ENCODE data around the gene PPP2R5D.

PPP2R5D gene

DNA sequence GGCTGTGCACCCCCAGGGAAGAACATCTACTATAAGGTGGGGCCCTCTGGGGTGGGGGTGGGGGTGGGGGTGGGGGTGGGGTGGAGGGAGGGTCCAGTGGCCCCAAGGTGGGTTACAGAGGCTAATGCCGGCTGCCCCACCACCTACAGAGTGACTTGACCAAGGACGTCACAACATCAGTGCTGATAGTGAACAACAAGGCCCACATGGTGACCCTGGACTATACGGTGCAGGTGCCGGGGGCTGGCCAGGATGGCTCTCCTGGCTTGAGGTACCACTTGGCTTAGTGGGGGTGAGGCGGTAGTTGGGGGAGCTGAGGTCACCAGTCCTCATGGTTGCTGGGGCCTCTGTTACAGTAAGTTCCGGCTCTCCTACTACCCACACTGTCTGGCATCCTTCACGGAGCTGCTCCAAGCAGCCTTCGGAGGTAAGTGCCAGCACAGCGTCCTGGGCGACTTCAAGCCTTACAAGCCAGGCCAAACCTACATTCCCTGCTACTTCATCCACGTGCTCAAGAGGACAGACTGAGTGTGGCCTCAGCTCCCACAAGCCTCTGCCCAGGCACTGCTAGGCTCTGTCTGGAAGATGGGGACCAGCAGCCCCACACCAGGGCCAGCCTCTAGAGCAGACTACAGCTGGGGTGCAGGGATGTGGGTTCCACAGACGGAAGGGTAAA is 21.1 kb upstream of the PPP2R5D start:
- TF ChIP-seq REST (IDR thresholded peaks at IDR 0.05; ENCODE audit: low read depth) (no peak), EGR1 (IDR thresholded peaks at IDR 0.05) (no peak), YY1 (IDR thresholded peaks at IDR 0.05; ENCODE audit: low read depth) (no peak), CREB1 (IDR thresholded peaks at IDR 0.05; ENCODE audit: low read depth) (no peak), RAD21 (IDR thresholded peaks at IDR 0.05; ENCODE audit: low read depth) (no peak), TEAD4 (IDR thresholded peaks at IDR 0.05) (no peak), NFIC (IDR thresholded peaks at IDR 0.05) (no peak), ZBTB7A (IDR thresholded peaks at IDR 0.05; ENCODE audit: low read depth) (no peak), USF1 (IDR thresholded peaks at IDR 0.05) (no peak), TCF12 (IDR thresholded peaks at IDR 0.05; ENCODE audit: low read depth) (no peak), CEBPB (IDR thresholded peaks at IDR 0.05) (no peak), FOXM1 (IDR thresholded peaks at IDR 0.05; ENCODE audit: borderline replicate concordance, low read depth) (no peak), TAF1 (IDR thresholded peaks at IDR 0.05; ENCODE audit: low read depth) (no peak), EP300 (IDR thresholded peaks at IDR 0.05; ENCODE audit: borderline replicate concordance) (no peak)
- TF ChIP-seq, protein P1, sequence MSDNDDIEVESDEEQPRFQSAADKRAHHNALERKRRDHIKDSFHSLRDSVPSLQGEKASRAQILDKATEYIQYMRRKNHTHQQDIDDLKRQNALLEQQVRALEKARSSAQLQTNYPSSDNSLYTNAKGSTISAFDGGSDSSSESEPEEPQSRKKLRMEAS (IDR thresholded peaks at IDR 0.05), result no peak

- TF ChIP-seq RAD21 (IDR thresholded peaks at IDR 0.05; ENCODE audit: low read depth) (peak; percentile 62), EGR1 (IDR thresholded peaks at IDR 0.05) (no peak)
These were observed 20.3 kb upstream of the PPP2R5D start for GRCh38 chr6:42963855-42964605.

DNA sequence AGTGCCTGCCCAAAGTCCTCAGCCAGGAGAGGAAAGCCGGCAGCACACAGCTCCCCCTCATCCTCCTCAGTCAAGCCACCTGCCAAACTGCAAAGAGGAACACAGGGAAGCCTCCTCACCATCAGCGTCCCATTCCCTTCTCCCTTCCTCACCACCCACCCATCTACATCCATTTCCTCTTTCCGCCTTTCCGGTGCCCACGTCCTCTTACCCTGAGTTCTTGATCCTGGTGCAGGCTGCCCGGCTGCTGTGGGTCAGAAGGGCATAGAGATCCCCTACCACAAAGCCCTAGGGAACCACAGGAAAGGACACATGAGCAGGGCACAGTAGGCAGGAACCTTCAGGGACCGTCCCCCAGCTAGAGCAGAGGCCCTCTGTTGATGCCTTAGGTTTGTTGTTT is 17.8 kb upstream of the PPP2R5D start:
- TF ChIP-seq ZBTB7A (IDR thresholded peaks at IDR 0.05; ENCODE audit: low read depth), result no peak
- TF ChIP-seq YY1 (IDR thresholded peaks at IDR 0.05; ENCODE audit: low read depth), result no peak
- no peak for TF ChIP-seq REST (IDR thresholded peaks at IDR 0.05; ENCODE audit: low read depth)
- TF ChIP-seq, protein P1 (IDR thresholded peaks at IDR 0.05), result no peak
- TF ChIP-seq TEAD4 (IDR thresholded peaks at IDR 0.05), result no peak
- TF ChIP-seq TAF1 (IDR thresholded peaks at IDR 0.05; ENCODE audit: low read depth), result no peak
- no peak for TF ChIP-seq NFIC (IDR thresholded peaks at IDR 0.05)
- no peak for TF ChIP-seq CREB1 (IDR thresholded peaks at IDR 0.05; ENCODE audit: low read depth)
- TF ChIP-seq CEBPB (IDR thresholded peaks at IDR 0.05), result no peak
- TF ChIP-seq EGR1 (IDR thresholded peaks at IDR 0.05), result no peak
- TF ChIP-seq TCF12 (IDR thresholded peaks at IDR 0.05; ENCODE audit: low read depth), result no peak

DNA sequence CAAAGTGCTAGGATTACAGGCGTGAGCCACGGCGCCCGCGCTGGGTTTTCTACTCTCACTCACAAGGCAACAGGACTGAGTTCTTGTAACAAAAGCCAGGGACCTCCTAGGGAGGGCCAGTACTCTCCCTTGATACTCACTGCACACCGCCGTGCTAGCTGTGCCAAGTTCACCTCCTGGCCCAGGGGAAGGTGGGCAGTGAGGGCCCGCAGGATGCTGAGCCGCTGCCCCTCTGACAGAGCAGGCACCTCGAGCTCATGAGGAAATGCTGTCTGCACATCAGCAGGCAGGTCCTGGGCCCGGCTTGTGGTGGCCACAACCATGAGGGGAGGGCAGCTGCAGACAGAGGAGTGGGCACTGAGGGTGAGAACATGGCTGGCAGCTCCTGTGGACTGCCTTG is 17.1 kb upstream of the PPP2R5D start:
- TF ChIP-seq CEBPB (IDR thresholded peaks at IDR 0.05), result no peak
- no peak for TF ChIP-seq EGR1 (IDR thresholded peaks at IDR 0.05)
- TF ChIP-seq TAF1 (IDR thresholded peaks at IDR 0.05; ENCODE audit: low read depth), result no peak
- TF ChIP-seq NFIC (IDR thresholded peaks at IDR 0.05), result no peak
- TF ChIP-seq YY1 (IDR thresholded peaks at IDR 0.05; ENCODE audit: low read depth), result no peak
- TF ChIP-seq RAD21 (IDR thresholded peaks at IDR 0.05; ENCODE audit: low read depth), result no peak
- TF ChIP-seq REST (IDR thresholded peaks at IDR 0.05; ENCODE audit: low read depth), result no peak
- no peak for TF ChIP-seq ZBTB7A (IDR thresholded peaks at IDR 0.05; ENCODE audit: low read depth)
- TF ChIP-seq, protein P1 (IDR thresholded peaks at IDR 0.05), result no peak
- TF ChIP-seq FOXM1 (IDR thresholded peaks at IDR 0.05; ENCODE audit: borderline replicate concordance, low read depth), result no peak
- no peak for TF ChIP-seq TEAD4 (IDR thresholded peaks at IDR 0.05)
